ENCODE measurements around the gene CHRFAM7A.
"Not testable (repeated sequence)": the region's sequence is repeated elsewhere in the genome, so short reads cannot be mapped to it uniquely, and the experiment has no call there.

GRCh38 chr15:30392766-30393663 is at the start of gene CHRFAM7A:
- TF ChIP-seq CTCF, POLR2A (IDR thresholded peaks at IDR 0.05): not testable (repeated sequence)

Measured in lower leg skin (tissue), 3 donors.